GM23248 (cell line): ENCODE measurements around the gene PDE1A.

Source experiments
- EZH2 ChIP-seq: fragments of 200-600 bp; sonication (generic); IDR thresholded peaks from 2 replicates; pipeline ENCODE4 v1.6.1; 2018; ENCODE audit warnings: antibody characterized with exemption, mild to moderate bottlenecking; ENCODE audit not compliant: insufficient read depth, poor library complexity, severe bottlenecking
- EZH2phosphoT487 ChIP-seq: fragments of 200-600 bp; sonication (generic); IDR thresholded peaks from 2 replicates; pipeline ENCODE4 v1.6.1; 2018; ENCODE audit warnings: antibody characterized with exemption, moderate library complexity, mild to moderate bottlenecking, low read depth; ENCODE audit not compliant: insufficient read depth

DNA sequence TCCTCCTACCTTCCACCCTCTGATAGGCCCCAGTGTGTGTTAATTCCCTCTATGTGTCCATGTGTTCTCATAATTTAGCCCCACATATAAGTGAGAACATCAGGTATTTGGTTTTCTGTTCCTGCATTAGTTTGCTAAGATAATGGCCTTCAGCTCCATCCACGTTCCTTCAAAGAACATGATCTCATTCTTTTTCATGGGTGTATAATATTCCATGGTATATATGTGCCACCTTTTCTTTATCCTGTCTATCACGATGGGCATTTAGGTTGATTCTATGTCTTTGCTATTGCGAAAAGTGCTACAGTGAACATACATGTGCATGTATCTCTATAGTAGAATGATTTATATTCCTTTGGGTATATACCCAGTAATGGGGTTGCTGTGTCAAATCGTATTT is 46.8 kb upstream of the PDE1A start:
- TF ChIP-seq EZH2 (no peak), EZH2phosphoT487 (no peak)
